ENCODE results near the gene RO60. TPM values are rescaled to one million over a fixed set of nuclear protein-coding genes. Genes with fewer than 3 reads are reported as not detected.

RO60 gene
- total RNA-seq, 1 donor from 2014 or later: 200 TPM

GRCh38 chr1:193077991-193078390 is 18.6 kb downstream of the RO60 start:
- H3K36me3 Mint-ChIP-seq: peaks cover 45% of the 10 kb centered on the region
- no peaks in the 10 kb centered on the region for H3K4me1 ChIP-seq
- TF ChIP-seq EZH2 (IDR thresholded peaks at IDR 0.05) (no peak), EZH2phosphoT487 (IDR thresholded peaks at IDR 0.05) (no peak)
- TF ChIP-seq, protein P1, sequence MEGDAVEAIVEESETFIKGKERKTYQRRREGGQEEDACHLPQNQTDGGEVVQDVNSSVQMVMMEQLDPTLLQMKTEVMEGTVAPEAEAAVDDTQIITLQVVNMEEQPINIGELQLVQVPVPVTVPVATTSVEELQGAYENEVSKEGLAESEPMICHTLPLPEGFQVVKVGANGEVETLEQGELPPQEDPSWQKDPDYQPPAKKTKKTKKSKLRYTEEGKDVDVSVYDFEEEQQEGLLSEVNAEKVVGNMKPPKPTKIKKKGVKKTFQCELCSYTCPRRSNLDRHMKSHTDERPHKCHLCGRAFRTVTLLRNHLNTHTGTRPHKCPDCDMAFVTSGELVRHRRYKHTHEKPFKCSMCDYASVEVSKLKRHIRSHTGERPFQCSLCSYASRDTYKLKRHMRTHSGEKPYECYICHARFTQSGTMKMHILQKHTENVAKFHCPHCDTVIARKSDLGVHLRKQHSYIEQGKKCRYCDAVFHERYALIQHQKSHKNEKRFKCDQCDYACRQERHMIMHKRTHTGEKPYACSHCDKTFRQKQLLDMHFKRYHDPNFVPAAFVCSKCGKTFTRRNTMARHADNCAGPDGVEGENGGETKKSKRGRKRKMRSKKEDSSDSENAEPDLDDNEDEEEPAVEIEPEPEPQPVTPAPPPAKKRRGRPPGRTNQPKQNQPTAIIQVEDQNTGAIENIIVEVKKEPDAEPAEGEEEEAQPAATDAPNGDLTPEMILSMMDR (IDR thresholded peaks at IDR 0.05): no peak

GRCh38 chr1:193079187-193079586 is 19.8 kb downstream of the RO60 start:
- H3K4me1 Mint-ChIP-seq: no peaks in the 10 kb centered on the region
- no peaks in the 10 kb centered on the region for H3K27me3 Mint-ChIP-seq (ENCODE audit: insufficient read depth, low read depth)
- H3K9ac ChIP-seq: no peak overlapping the region
- DNase-seq (ENCODE audit: low spot score): no peak
- H3K36me3 Mint-ChIP-seq: peaks cover 43% of the 10 kb centered on the region
- no peak overlapping the region for H3K27ac Mint-ChIP-seq
- TF ChIP-seq, protein P1 (IDR thresholded peaks at IDR 0.05): no peak
- TF ChIP-seq EZH2phosphoT487 (IDR thresholded peaks at IDR 0.05): no peak
- TF ChIP-seq EZH2 (IDR thresholded peaks at IDR 0.05): no peak
- H3K9me3 ChIP-seq (ENCODE audit: low read depth): no peaks in the 10 kb centered on the region
- no peaks in the 10 kb centered on the region for H3F3A ChIP-seq (ENCODE audit: low read depth)
- H3K4me3 ChIP-seq: no peak overlapping the region
- no peak overlapping the region for H3K27ac ChIP-seq
- no peak overlapping the region for H3K4me3 Mint-ChIP-seq
- H3K36me3 ChIP-seq: peaks cover 41% of the 10 kb centered on the region
- no peak overlapping the region for H2AFZ ChIP-seq (replicated peaks)
- H3K27me3 ChIP-seq: no peaks in the 10 kb centered on the region
- no peaks in the 10 kb centered on the region for H3K4me1 ChIP-seq
- no peak overlapping the region for H3K4me2 ChIP-seq
- H4K20me1 ChIP-seq (ENCODE audit: low read depth): no peaks in the 10 kb centered on the region
- peaks cover 22% of the 10 kb centered on the region for H3K9me3 Mint-ChIP-seq
- peaks cover 22% of the 10 kb centered on the region for H3K79me2 ChIP-seq (ENCODE audit: low read depth)

More at GRCh38 chr1:193077991-193078390, 18.6 kb downstream of the RO60 start:
- Histone ChIP-seq H3K79me2 (ENCODE audit: low read depth) (peaks cover 32% of the 10 kb centered on the region), H3K27ac (no peak overlapping the region), H3K9me3 (ENCODE audit: low read depth) (no peaks in the 10 kb centered on the region), H4K20me1 (ENCODE audit: low read depth) (no peaks in the 10 kb centered on the region), H2AFZ (replicated peaks) (no peak overlapping the region), H3K4me3 (no peak overlapping the region), H3K9ac (no peak overlapping the region), H3K27me3 (no peaks in the 10 kb centered on the region), H3K4me2 (no peak overlapping the region), H3K36me3 (peaks cover 40% of the 10 kb centered on the region), H3F3A (ENCODE audit: low read depth) (no peaks in the 10 kb centered on the region)
- Mint-ChIP-seq H3K27me3 (ENCODE audit: insufficient read depth, low read depth) (no peaks in the 10 kb centered on the region), H3K4me1 (no peaks in the 10 kb centered on the region), H3K9me3 (peaks cover 22% of the 10 kb centered on the region), H3K4me3 (no peak overlapping the region), H3K27ac (no peak overlapping the region)
- DNase-seq (ENCODE audit: low spot score): no peak

- Histone ChIP-seq H3K4me1 (no peaks in the 10 kb centered on the region), H4K20me1 (ENCODE audit: low read depth) (no peaks in the 10 kb centered on the region), H3K4me3 (no peak overlapping the region), H3K9me3 (ENCODE audit: low read depth) (no peaks in the 10 kb centered on the region), H3K9ac (no peak overlapping the region), H3K36me3 (peaks cover 48% of the 10 kb centered on the region), H3K27ac (no peak overlapping the region), H2AFZ (replicated peaks) (no peak overlapping the region), H3K4me2 (no peak overlapping the region), H3K27me3 (no peaks in the 10 kb centered on the region), H3K79me2 (ENCODE audit: low read depth) (no peaks in the 10 kb centered on the region), H3F3A (ENCODE audit: low read depth) (no peaks in the 10 kb centered on the region)
- no peaks in the 10 kb centered on the region for H3K27me3 Mint-ChIP-seq (ENCODE audit: insufficient read depth, low read depth)
- TF ChIP-seq EZH2 (IDR thresholded peaks at IDR 0.05) (no peak), EZH2phosphoT487 (IDR thresholded peaks at IDR 0.05) (no peak)
- TF ChIP-seq, protein P1 (IDR thresholded peaks at IDR 0.05): no peak
- H3K4me3 Mint-ChIP-seq: no peak overlapping the region
- no peaks in the 10 kb centered on the region for H3K4me1 Mint-ChIP-seq
- H3K9me3 Mint-ChIP-seq: peaks cover 7% of the 10 kb centered on the region
- DNase-seq (ENCODE audit: low spot score): no peak
- peaks cover 26% of the 10 kb centered on the region for H3K36me3 Mint-ChIP-seq
- H3K27ac Mint-ChIP-seq: no peak overlapping the region
Measured at GRCh38 chr1:193083365-193084088, 24.1 kb downstream of the RO60 start.
